Mesenteric fat pad (tissue), 1 donor: ENCODE data around the gene SLC52A1. TPM values are rescaled to one million over a fixed set of nuclear protein-coding genes. Genes with fewer than 3 reads are reported as not detected.

ENCODE experiments used
- DNase-seq: peaks from one replicate; pipeline ENCODE4 v3.0.0-alpha.2; 2020; ENCODE audit warnings: low spot score
- total RNA-seq: library from RNA; stranded (reverse); fragmentation: NEBNext Ultra II Directional; extraction: Animal tissue kit (Norgen Biotek cat#: 25700); gene quantifications from one replicate; pipeline ENCODE4 v1.2.1, GENCODE V29; 2021
- donor health status: DM: yes; HTN: yes; CAD: no.

SLC52A1 gene
- total RNA-seq, 1 donor from 2014 or later = 0.22 TPM

DNA sequence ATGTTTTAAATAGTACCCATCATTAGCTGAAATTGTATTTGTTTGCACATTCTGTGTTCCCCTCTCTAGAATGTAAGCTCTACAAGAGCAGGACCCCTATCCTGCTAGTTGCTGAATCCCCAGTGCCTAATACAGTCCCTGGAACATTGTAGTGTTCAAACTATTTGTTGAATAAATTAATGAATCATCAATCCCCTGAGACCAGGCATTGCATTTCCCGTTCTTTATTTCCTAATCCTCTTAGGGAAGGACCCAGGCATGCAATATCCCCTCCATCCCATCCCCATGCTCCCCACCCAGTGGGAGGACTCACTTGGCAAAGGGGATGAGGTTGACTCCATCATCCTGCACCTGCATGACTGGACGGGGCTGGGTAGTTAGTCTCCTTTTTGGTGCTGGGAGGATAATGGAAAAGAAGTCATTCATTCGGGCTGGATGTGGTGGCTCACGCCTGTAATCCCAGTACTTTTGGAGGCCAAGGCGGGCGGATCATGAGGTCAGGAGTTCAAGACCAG is 41.1 kb downstream of the SLC52A1 start:
- no peak for DNase-seq

DNA sequence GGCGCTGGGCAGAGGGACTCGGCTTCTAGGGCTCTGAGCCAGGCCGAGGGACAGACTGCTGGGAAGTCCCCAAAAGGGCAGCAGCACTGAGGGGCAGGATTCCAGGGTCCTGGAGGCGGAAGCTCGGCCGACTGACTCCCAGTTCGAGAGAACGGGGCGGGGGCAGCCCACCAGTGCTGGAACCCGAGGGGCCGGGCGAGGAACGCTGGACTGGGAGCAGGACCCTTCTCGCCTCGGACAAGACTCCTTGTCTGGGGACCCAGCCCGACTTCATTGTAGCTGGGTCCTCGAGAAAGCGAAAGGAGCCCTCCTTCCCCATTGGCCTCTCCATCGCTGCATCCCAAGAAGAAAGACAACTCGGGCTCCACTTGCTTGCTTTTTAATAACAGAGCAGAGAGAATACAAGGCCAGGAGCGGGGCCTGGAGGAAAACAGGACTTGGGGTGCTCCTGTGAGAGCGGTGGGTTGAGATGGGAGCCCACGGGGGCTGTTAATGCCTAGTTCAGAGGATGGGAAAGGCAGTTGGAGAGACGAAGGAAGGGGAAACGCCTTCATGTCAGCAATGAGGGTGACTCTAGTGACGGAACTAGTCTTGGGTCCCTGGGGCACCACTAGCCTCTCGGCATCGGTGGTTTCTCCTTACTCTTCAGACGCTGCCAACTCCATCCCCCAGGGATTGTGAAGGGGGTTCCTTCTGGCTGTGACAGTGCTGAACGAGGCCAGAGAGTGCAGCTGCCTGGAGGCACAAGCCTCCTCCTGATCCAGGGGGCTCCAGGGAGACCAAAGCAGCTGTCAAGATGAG is 47.3 kb downstream of the SLC52A1 start:
- peak; percentile 92 for DNase-seq

DNA sequence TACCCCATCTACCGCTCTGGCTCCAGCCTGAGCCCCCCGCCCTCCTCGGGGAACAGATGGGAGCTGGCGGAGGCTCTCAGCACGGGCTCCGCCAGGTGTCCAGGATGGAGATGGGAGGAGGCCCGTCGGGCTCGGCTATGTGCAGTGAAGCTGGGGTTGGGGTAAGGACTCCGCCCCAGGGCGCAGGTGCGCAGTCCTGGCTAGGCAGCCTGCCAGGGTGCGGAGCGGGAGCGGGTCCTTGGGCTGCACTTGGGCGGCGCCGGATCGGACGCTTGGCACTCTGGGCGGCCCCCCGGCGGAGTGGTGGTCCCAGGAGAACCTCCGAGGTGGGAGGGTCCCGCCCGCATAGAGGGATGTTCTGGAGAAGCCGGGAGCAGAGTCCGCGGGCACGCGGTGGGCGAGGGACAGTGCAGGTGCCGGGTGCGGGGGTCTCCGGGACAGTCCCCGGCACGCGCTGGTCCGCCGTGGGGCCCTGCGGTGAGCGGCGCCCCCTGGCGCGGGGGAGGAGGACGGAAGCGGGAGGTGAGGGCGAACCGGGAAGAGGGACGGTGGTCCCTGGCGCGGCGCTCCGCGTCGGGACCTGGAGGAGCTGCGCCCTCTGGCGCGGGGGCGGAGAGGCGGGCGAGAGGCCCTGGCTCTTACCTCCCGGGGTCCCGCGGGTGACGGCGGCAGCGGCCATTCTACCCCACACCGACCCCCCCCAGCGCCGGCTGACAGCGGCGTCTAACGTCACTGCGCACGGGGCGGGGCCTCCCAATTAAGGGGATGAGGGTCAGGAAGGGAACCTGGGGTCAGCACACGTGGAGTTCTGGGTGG is 48.1 kb downstream of the SLC52A1 start, which contains the start of gene CAMTA2:
TSS of gene CAMTA2 (minus strand) at position 725 of the 816 bp plus-strand sequence. CDS start 1,453 bp downstream, outside the sequence.
- DNase-seq = peak; percentile 96

DNA sequence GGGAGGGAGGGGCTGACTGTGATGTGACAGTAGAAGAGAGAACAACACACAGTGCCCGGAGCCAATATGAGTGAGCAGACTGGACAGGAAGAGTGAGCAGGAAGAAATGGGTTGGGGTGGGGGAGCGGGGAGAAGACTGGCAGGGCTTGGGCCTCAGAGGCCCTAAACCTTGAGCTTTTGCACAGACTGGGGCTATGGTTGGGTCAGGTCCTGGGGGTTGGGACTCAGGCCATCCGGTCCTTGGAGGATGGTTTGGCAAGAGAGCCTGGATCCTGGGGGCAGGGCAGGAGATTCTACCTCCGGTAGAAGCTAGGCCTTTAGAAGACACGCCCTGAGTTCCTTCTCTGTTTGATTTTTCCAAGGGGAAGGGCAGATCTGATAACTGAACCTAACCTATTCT is 48.8 kb downstream of the SLC52A1 start:
- DNase-seq = no peak

Other genes with a start within 250 kb of the SLC52A1 start
- gene VMO1, start 249.1 kb downstream of the SLC52A1 start, total RNA-seq = 6.9 TPM
- gene GLTPD2, start 246.5 kb downstream of the SLC52A1 start, total RNA-seq = not detected
- 109 TPM for gene PSMB6, start 239.3 kb downstream of the SLC52A1 start, total RNA-seq
- gene PLD2, start 228.3 kb downstream of the SLC52A1 start, total RNA-seq = 22.8 TPM
- gene MINK1, start 202.1 kb downstream of the SLC52A1 start, total RNA-seq = 60.3 TPM
- gene C17orf107, start 135.9 kb downstream of the SLC52A1 start, total RNA-seq = 3.0 TPM
- gene CHRNE, start 132.3 kb downstream of the SLC52A1 start, total RNA-seq = 1.6 TPM
- gene GP1BA, start 103.1 kb downstream of the SLC52A1 start, total RNA-seq = not detected
- gene SLC25A11, start 95.4 kb downstream of the SLC52A1 start, total RNA-seq = 50.0 TPM
- gene RNF167, start 95.2 kb downstream of the SLC52A1 start, total RNA-seq = 63.3 TPM
- gene PFN1, start 86.9 kb downstream of the SLC52A1 start, total RNA-seq = 575 TPM
- gene ENO3, start 84.3 kb downstream of the SLC52A1 start, total RNA-seq = 4.0 TPM
- 55.5 TPM for gene SPAG7, start 67.6 kb downstream of the SLC52A1 start, total RNA-seq
- 53.8 TPM for gene CAMTA2, start 47.8 kb downstream of the SLC52A1 start, total RNA-seq
- gene INCA1, start 37.9 kb downstream of the SLC52A1 start, total RNA-seq = 0.71 TPM
- 213 TPM for gene KIF1C, start 37.5 kb downstream of the SLC52A1 start, total RNA-seq
- gene ZFP3, start 43.0 kb upstream of the SLC52A1 start, total RNA-seq = 4.2 TPM
- 4.6 TPM for gene ZNF232, start 76.5 kb upstream of the SLC52A1 start, total RNA-seq
- gene USP6, start 80.6 kb upstream of the SLC52A1 start, total RNA-seq = 0.26 TPM
- 2.8 TPM for gene ZNF594, start 156.4 kb upstream of the SLC52A1 start, total RNA-seq
- 7.6 TPM for gene SCIMP, start 199.4 kb upstream of the SLC52A1 start, total RNA-seq
- gene RABEP1, start 246.9 kb upstream of the SLC52A1 start, total RNA-seq = 65.7 TPM